LHCN-M2 (cell line): ENCODE data around the gene PAK5. TPM values are rescaled to one million over a fixed set of nuclear protein-coding genes. Genes with fewer than 3 reads are reported as not detected.

ENCODE experiments used
- DNase-seq: peaks from one replicate; pipeline ENCODE4 v3.0.0-alpha.2; 2012; ENCODE audit warnings: low read depth
- polyA plus RNA-seq: library from polyadenylated mRNA; unstranded; fragments of >200 nt; gene quantifications from one replicate; pipeline ENCODE4 v1.2.1, GENCODE V29; 2012; ENCODE audit warnings: missing spikeins
- total RNA-seq: library from RNA; depleted of rRNA; stranded (reverse); fragments of >200 nt; gene quantifications from 2 replicates; pipeline ENCODE4 v1.2.3, GENCODE V29; 2014; rRNA removed

The PAK5 gene
- total RNA-seq = not detected in 2 replicates
- polyA plus RNA-seq = not detected

DNA sequence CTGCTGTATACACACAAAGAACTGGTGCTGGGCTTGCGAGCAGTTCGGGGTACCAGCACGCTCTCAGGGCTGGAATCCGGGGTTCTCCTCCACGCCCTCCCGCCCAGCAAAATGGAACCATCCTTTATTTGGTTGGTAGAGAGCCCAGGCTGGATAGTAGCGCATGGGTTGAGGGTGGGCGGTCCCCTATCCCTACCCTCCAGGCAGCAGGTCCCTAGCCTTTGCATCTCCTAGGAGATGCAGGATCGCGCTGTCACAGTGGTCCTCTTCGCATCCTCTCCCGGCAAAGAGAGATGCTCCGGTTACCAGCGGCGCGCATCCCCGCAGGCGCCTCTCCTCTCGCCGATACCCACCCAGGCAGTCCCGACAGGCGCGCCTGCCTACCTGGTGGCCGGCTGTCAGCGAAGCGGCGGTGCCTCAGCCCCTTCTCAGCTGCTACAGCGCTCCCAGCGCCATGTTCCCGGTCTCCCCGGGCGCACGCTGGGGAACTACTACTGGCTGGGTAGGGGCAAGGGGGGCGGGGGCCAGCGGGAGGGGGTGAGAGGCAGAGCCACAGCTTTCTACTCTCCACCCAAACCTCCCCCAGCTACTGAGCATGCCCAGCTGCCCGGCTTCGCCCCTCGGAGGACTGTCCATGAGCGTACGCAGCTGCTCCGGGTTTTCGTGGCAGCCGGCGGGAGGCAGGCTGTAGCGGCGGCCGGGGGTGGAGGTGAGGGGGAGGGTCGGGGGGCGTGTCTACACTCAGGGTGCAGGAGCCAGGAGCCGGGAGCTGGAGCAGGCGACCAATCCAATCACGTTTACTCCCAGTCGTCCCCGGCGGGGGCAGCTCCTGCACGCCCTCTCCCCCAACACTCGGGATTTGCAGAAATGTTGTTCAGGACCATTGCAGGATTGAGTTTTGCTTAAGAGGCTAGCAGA lies at the start of gene PAK5:
PAK5 (minus strand) TSS at position 699 of the 918 bp plus-strand sequence. CDS start 194,748 bp downstream, outside the sequence.
- DNase-seq = no peak

DNA sequence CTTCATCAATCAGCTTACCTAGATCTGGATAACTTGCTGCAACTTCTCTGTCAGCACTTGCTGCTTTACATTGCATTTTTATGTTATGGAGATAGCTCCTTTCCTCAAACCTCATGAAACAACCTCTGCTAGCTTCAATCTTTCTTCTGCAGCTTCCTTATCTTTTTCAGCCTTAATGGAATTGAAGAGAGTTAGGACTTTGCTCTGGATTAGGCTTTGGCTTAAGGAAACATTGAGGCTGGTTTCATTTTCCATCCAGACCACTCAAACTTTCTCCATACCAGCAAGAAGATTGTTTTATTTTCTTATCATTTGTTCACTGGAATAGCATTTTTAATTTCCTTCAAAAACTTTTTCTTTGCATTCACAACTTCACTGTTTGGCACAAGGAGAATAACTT lies 48.8 kb upstream of the PAK5 start:
- DNase-seq = no peak

DNA sequence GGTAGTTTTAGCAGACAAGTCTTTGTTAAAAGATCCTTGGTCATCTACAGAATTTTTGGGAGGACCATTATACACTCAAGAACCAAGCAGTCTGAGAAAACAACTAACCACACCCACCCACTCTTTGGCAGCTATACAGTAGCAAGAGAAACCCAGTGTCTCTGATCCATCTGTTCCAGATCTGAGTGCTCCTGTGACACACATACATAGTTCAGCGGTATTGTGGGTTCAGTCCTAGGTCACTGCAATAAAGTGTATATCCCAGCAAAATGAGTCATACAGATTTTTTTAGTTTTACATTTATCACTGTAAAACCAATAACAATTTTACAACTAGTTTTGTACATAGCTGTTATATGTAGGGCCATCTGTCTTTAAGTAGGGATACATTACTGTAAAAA lies 47.4 kb upstream of the PAK5 start:
- DNase-seq = peak; percentile 28

DNA sequence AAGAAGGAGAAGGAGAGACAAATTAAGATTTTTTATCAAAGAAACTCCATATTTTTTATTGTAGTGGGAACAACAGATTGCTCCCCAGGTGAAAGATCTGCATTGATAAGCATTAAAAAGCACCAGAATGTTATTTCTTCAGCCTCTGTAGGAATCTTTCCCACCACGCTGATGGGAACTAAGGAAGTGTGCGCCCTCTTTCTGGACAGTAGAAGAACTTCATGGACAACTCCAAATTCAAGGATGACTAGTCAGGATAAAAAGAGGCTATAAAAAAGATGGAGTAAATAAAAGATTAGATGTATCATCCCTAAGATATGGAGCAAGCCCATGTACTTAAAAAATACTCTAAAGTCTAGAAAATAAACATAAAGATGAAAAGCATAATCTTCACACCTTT lies 45.8 kb upstream of the PAK5 start:
- DNase-seq = peak; percentile 3

DNA sequence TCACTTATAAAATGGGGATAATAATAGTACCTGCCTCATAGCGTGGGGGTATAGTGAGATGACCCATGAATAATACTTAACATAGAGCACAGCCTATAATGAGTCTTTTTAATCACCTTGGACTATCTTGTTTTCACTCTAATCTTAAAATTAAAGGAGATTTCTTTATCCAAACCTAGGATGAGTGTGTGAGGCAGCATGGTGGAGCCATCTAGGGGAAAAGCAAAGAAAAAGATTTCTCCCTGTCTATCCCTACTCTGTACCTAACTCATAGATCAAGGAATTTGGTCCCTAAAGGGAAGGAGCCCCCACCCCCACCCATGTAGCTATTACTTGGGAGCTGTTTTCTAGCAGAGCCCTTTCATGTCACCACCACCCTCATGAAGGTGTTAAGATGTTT lies 45.2 kb upstream of the PAK5 start:
- DNase-seq = no peak

DNA sequence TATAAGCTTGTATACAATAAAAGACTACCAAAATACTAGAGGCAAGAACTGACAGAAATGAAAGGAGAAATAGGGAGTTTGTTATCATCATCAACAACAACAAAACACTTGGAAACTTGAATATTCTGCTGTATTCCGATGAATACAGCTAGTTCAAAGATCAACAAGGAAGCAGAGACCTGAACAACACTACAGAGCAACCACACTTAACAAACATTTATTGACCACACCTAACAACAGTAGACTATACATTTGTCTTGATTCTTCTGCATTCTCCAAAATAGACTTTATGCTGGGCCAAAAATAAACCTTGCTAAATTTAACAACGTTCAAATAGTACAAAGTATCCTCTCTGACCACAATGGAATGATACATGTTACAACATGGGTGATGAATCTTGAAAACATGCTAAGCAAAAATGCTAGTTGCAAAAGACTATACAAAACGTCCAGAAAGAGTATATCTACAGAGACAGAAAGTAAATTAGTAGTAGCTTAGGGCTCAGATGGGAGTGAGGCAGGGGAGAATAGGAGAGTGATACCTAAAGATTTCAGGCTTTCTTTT lies 39.1 kb upstream of the PAK5 start:
- DNase-seq = no peak

DNA sequence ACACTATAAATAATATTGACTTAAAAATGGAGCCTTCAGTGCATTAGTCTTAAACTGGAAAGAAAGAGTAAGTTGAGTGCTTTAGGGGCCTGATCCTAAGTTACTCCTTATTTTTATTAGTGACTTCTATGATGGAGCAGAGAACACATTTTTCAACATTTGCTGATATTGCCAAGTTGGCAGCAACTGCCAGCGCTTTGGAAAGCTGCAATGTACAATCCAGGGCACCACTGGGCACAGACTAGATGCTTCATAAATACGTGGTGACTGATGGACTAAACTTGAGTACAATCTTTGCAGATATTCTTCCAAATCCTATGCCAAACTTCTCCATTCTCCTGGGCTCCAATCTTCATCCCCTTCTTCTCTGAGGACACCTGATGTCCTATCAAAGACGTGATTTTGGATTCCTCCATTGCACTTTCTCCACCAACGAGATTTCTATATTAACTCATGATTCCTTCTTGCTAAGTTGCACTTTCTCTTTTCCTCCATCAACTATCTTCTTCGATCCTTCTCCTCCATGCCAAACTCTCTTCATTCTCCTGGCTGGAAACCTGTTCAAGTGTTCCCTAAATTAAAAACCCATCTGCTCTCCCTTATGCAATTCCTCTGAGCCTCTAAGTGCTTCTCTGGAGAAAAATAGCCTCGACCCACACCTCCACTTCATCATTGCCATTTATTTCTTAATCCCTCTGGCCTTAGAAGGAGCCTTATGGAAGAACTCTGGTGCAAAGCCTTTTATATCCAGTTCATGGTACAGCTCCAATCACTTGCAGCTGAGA lies 28.5 kb upstream of the PAK5 start:
- no peak for DNase-seq

DNA sequence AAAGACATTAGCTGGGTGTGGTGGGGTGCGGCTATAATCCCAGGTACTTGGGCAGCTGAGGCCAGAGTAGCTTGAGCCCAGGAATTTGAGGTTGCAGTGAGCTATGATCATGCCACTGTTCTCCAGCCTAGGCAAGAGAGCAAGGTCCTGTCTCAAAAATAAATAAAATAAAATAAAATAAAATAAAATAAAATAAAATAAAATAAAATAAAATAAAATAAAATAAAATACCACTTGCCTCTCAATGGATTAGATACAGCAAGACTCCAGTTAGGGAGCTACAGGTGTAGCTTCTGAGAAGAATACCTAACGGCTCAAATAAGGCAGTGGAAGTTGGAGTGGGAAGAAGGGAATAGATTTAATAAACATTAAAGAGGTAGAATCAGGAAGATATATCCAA lies 13.7 kb upstream of the PAK5 start:
- DNase-seq = no peak

DNA sequence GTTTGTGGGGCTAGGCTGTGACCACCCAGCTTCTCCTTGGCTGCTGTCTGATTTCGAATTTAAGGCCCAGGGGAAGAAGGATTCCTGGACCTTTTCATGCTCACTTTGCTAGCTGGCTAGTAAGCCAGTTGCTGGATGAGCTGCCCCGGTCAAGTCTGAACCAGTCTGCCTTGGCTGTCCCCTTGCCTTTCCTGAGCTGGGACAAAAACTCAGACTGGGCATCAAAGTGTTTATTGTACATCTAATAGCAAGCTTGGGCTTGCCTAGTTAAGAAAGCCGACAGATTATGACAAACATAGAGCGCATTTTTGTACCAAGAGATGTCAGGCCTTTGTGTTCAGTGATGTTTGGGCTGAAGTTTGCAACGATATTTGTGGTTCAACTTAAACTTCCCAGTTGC lies 750 bp upstream of the PAK5 start:
- no peak for DNase-seq

DNA sequence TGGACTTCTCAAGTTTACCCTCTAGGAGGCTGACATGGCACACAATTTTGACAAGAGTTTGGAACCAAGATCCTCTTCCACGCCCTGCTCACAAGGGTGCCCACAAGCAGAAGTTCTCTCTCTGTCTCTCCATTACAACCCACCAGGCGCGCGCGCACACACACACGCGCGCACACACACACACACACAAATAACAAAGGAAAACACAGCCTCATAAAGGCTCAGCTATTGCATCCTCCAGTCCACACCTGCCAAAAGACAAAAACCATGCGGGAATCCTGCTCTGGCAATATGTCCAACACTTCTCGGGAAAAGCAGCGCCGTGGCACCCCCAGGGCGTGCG lies 870 bp downstream of the PAK5 start:
- DNase-seq = no peak

DNA sequence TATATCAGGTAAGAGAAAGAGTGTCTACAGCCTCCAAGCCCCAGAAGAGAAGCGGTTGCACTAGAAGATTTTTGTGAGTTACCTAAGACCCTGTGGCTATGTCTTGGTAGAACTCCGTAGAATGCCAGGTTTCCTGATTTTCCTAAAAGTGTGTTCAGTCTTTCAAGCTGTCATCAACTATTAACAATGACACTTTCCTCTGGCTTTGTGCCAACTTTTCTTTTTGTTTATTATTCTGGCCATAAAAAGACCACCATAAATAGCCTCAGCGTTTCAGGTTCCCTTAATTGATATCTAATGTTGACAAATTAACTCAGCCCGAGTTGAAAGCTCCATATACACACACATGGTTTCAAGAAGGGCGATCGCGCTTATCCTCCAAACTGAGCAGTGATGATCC lies 1.2 kb downstream of the PAK5 start:
- DNase-seq = no peak

DNA sequence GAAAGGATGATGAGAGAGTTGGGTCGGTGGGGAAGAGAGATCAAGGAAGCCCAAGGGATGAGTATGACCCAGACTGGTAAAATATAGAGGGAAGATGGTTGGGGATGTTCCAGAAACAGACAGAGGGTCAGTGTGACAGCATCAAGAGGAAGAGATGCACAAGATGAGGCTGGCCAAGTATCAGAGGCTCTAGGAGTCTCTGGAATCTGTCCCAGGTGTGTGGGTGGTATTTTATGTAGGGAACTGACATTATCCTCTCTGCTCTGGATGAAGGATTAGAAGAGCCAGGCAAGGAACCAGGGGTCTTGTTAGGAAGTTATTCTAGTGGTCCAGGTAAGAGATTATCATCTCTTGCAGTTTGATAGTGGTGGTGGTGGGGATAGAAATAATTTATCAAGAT lies 3.6 kb downstream of the PAK5 start:
- DNase-seq = no peak

DNA sequence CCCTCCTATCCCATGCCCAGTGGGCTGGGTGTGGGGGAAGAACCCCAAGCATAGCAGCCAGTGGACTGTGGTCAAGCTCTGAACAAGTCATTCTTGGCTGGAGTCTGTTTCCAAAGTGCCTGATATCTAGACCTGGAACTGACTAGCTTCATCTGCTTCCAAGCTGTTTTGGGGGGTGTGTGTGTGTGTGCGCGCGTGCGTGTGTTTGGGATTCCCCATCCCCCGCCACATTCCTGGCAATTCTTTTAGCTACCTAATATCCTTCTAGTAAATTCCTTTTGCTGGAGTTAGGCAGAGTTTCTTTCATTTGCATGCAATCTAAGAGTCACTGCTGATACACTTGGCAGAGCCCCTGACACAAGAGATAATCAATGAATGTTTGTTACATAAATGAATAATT lies 7.8 kb downstream of the PAK5 start:
- DNase-seq = no peak

DNA sequence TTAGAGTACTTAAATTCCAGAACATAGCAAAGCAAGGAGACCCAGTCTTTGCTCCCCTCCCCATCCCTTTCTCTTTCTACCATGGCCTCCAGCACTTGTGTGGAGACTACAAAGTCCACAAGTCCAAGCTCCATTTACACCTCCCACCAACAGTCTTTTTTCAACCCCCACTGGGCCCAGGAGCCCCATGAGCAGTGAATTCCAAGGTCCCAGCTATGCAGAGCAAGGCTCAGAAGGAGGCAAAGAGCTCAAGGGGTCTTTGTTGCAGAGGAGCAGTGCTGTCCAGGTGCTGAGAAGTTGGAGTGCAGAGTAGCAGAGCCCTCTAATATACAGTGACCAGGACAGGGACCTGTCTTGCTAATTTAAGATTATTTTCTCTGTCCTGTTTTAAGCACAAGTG lies 9.0 kb downstream of the PAK5 start:
- DNase-seq = no peak

DNA sequence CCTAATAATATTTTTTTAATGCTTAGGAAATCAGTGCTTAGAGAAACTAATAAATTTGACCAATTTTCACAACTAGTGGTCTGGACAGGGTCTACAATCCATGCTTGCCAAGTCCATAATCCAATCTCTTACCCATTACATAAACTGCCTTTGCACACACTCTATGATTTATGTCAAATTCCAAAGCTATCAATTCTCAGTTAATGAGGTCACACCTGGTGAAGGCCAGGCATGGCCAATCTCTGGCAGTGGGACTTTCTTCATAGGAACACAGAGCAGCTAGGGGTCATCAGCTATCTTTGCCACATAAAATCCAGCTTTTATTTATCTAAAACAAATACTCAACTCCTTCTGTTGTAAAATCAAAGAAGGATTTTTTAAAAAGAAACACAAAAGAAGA lies 21.2 kb downstream of the PAK5 start:
- DNase-seq = no peak

DNA sequence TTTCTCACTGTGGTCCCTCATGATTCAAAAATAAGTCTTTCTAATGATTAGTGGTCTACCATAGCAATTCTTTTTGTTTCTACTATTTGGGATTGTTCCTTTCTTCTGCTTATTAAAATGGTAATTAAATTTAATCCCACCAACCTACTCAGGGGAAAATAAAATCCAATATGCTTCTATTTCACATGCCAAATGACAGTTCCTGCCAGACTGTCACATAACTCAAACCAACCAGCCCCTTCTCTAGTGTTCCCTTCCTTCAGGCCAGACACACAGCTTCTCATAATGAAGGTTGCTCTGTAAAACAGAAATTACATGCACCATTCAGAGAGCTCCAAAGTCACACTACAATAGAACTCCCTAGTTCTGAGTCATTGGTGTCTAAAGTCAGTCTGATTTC lies 23.2 kb downstream of the PAK5 start:
- DNase-seq = no peak

DNA sequence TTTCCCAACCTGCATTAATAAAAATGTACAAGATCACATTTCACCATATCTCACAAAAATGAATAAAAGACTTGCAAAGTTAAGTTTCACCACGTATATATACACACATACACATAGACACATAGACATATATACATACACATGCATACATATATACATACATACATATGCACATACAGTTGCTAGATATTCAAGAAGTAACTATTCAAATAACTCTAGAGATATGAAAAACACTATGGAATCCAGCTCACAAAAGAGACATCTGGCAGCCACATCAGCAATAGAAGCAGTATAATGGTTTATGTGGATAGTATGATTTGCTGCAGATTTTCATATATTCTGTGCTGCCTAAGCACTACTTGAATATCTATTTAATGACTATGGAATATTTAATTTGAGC lies 28.1 kb downstream of the PAK5 start:
- DNase-seq = no peak

DNA sequence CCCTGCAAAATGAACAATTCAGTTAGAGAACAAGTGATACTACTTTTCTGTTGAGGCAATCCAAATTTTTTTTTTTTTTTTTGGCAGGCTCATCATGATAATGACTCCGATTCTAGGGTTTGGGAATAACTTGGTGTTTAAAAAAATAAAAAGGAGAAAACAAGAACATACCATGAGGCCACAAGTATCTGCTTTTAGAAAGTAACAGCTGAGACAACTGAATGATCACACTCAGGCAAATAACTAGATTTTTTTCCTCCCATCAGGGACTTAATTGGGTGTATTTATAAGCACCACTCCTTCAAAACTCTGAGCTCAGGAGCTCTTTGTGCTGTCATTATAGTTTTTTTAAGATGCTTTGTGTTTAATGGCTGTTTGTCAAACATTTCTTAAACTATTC lies 29.6 kb downstream of the PAK5 start:
- no peak for DNase-seq

DNA sequence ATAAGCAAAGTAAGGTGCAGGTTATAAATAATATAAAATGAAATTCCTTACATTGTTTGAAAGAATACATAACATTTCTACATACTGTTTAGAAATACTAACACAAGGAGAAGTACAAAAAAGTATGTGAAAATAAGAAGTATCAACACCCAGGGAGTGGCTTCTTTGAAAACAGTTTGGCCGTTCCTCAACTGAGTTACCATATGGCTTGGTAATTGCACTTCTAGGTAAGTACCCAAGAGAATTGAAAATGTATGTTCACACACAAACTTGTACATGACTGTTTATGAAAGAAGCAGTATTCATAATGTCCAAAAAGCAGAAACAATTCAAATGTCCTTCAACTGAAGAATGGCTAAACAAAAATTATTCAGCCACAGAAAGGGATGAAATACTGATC lies 30.7 kb downstream of the PAK5 start:
- DNase-seq = no peak

DNA sequence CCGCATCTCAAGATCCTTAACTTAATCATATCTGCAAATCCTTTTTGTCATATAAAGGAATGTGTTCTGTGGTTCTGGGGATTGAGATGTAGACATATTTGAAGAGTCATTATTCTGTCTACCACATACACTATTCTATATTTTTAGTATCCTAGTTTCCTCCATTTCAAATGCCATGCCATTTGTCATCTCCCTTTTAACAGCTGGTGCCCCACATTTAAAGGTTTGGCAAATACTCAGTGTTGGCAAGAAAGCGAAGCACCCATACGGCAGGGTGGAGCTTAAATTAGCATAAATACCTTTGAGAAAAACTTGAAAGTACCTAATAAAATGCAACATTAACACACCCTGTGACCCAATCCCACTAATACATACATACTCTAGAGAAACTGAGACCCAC lies 31.7 kb downstream of the PAK5 start:
- DNase-seq = no peak

DNA sequence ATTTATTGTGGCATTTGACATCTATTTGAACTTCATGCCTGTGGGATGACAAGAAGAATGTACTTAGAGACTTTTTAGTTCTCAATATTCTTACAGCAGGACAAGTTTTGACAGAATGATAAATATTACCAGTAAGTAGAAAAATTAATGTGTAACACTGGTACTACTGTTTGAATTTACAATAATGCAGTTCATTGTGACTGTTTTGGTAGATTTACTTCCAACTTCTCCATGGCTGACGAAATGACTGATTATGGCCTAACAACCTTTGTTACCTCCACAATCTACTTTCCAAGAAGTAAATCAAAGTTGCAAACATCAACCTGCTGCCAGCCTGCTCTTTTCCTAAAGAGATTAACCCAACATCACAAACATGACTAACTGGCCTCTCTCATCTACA lies 38.5 kb downstream of the PAK5 start:
- DNase-seq = no peak

DNA sequence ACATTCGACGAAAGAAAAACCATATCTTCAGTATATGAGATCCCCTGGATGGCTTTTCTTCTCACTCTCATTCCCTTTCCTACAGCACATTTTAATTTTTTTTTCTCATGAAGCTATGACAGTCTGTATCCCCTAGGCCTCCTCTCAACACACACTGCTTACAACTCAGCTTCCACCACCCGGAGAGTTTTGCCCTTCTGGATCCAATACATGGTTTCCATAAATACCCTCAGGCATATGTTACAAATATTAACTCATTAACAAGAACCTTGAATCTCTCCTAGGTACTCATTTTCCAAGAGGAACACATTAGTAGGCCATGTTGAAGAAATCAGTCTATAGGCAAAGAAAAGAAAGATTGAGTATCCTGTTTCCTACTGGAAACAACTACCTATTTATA lies 44.0 kb downstream of the PAK5 start:
- DNase-seq = no peak

DNA sequence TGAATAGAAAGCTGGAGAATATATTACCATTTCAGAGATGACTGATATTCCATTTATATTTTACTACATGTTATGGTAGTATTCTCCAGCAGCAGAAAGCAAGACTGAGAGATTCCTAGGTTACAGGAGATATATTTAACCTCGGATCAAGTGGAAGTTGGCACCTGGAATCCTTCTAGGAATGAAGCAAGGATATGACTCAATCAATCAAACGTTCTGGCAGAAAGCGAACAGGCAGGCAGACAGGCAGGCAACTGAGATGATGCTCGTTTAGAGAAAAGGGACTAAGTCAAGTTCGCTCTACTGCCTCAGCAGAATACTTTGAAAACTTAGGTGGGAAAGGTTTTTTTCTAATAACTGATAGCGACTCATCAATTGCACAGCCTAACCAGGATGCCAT lies 46.2 kb downstream of the PAK5 start:
- DNase-seq = no peak
